HCT116 (cell line): ENCODE results near the gene FOXR2. TPM values are rescaled to one million over a fixed set of nuclear protein-coding genes. Genes with fewer than 3 reads are reported as not detected.

Experiments
- ATAC-seq: fragments of 200-7000 bp; cut with Tn5 transposase; 2 replicates; pipeline ENCODE4 v1.9.1; 2020; ENCODE audit warnings: mild to moderate bottlenecking, moderate library complexity
- BruUV-seq: library from RNA; stranded (reverse); fragments of 400-500 nt; replicated peaks from 2 replicates; lab custom pipeline; 2021; lab: Mats Ljungman, UMichigan
- CTCF ChIA-PET: fragments of 300-600 bp; sonication (Branson Sonifier 250); formaldehyde crosslinking; loops from one replicate; lab custom pipeline; 2021; ENCODE audit warnings: antibody characterized with exemption; lab: Charles Lee
- POLR2A ChIA-PET: fragments of 300-600, 350-600 bp; sonication (Branson Sonifier 250); formaldehyde crosslinking; loops from one replicate; lab custom pipeline; 2021; ENCODE audit warnings: antibody characterized with exemption; lab: Charles Lee
- RAD21 ChIA-PET, 2 experiments: fragments of 300-600 bp; sonication (Branson Sonifier 250); formaldehyde crosslinking; loops; one replicate each; lab custom pipeline; 2023; ENCODE audit warnings: low total read pairs in 2 of 2; ENCODE audit not compliant: uncharacterized antibody in 2 of 2, unreplicated experiment in 2 of 2, low non-redundant PET in 1 of 2; lab: Charles Lee
- DNase-seq: peaks from one replicate; pipeline ENCODE4 v3.0.0-alpha.2; 2010; ENCODE audit warnings: low read depth, low spot score
- H2AFZ ChIP-seq: fragments of 200-600 bp; shearing (Covaris generic), sonication (generic); 2 replicates; pipeline ENCODE4 v1.6.1; 2017; ENCODE audit warnings: low read depth, mixed run types, mixed read lengths, antibody characterized with exemption, low read length; ENCODE audit not compliant: poor library complexity, severe bottlenecking
- H3K27ac ChIP-seq: 2 replicates; pipeline ENCODE4 v1.5.1; 2012; ENCODE audit warnings: low read depth, low read length
- H3K27me3 ChIP-seq: fragments of 200-600 bp; sonication (generic); 2 replicates; pipeline ENCODE4 v1.6.1; 2016; ENCODE audit warnings: mixed run types, low read length, mixed read lengths; ENCODE audit not compliant: insufficient read depth
- H3K36me3 ChIP-seq, 2 experiments: fragments of 200-500 bp in 1 of 2; fragments of 200-600 bp in 1 of 2; sonication (Bioruptor generic) in 1 of 2; sonication (generic) in 1 of 2; 2 replicates each; pipeline versions ENCODE4 v1.5.1 to v1.6.1; 2014 to 2016; ENCODE audit warnings: low read length in 2 of 2, inconsistent platforms in 1 of 2, mixed read lengths in 1 of 2, mixed run types in 1 of 2; ENCODE audit not compliant: insufficient read depth in 2 of 2, control insufficient read depth in 1 of 2
- H3K4me1 ChIP-seq, 2 experiments: fragments of 200-600 bp in 1 of 2; sonication (generic) in 1 of 2; 2 replicates each; pipeline versions ENCODE4 v1.5.1 to v1.6.1; 2012 to 2017; ENCODE audit warnings: low read length in 2 of 2, inconsistent platforms in 1 of 2, mild to moderate bottlenecking in 1 of 2, mixed read lengths in 1 of 2, mixed run types in 1 of 2, moderate library complexity in 1 of 2; ENCODE audit not compliant: insufficient read depth in 2 of 2, control insufficient read depth in 1 of 2
- H3K4me2 ChIP-seq: fragments of 200-600 bp; sonication (generic); 2 replicates; pipeline ENCODE4 v1.6.1; 2017; ENCODE audit warnings: mixed run types, low read length, mixed read lengths
- H3K4me3 ChIP-seq, 2 experiments: fragments of 200-600 bp in 1 of 2; sonication (generic) in 1 of 2; replicated peaks in 1 of 2; 2 replicates each; pipeline ENCODE4 v1.5.1; 2011 to 2016; ENCODE audit warnings: low read length in 2 of 2, control low read depth in 1 of 2, low read depth in 1 of 2, mild to moderate bottlenecking in 1 of 2, mixed read lengths in 1 of 2, mixed run types in 1 of 2
- H3K79me2 ChIP-seq: fragments of 200-600 bp; sonication (generic); 2 replicates; pipeline ENCODE4 v1.6.1; 2017; ENCODE audit warnings: mild to moderate bottlenecking, mixed run types, low read length, moderate library complexity, mixed read lengths; ENCODE audit not compliant: insufficient read depth
- H3K9ac ChIP-seq: fragments of 200-600 bp; sonication (generic); 2 replicates; pipeline ENCODE4 v1.6.1; 2016; ENCODE audit warnings: low read length, mixed read lengths
- H3K9me2 ChIP-seq: fragments of 200-600 bp; sonication (generic), shearing (Covaris generic); 2 replicates; pipeline ENCODE4 v1.6.1; 2017; ENCODE audit warnings: mixed run types, mild to moderate bottlenecking, moderate library complexity; ENCODE audit not compliant: insufficient read depth
- H3K9me3 ChIP-seq, 2 experiments: fragments of 200-500 bp in 1 of 2; fragments of 200-600 bp in 1 of 2; sonication (Bioruptor generic) in 1 of 2; sonication (generic) in 1 of 2; 2 replicates each; pipeline ENCODE4 v1.6.1; 2014 to 2017; ENCODE audit warnings: low read length in 2 of 2, mixed read lengths in 2 of 2, inconsistent platforms in 1 of 2, low read depth in 1 of 2, mild to moderate bottlenecking in 1 of 2, mixed run types in 1 of 2, moderate library complexity in 1 of 2; ENCODE audit not compliant: control insufficient read depth in 1 of 2, insufficient read depth in 1 of 2
- H4K20me1 ChIP-seq: fragments of 200-600 bp; sonication (generic), shearing (Covaris generic); 2 replicates; pipeline ENCODE4 v1.6.1; 2017; ENCODE audit warnings: mixed run types, mild to moderate bottlenecking, moderate library complexity; ENCODE audit not compliant: insufficient read depth
- CEBPB ChIP-seq: IDR thresholded peaks from 2 replicates; pipeline ENCODE4 v1.6.1; 2012; ENCODE audit warnings: low read depth
- CTCF ChIP-seq, 3 experiments: fragments of 200-600 bp in 1 of 3; sonication (generic) in 1 of 3; IDR thresholded peaks in 2 of 3; conservative IDR thresholded peaks in 1 of 3; 2 replicates each; pipeline ENCODE4 v1.5.1; 2012 to 2017; ENCODE audit warnings: low read depth in 2 of 3, low read length in 2 of 3, antibody characterized with exemption in 1 of 3, borderline replicate concordance in 1 of 3, control low read depth in 1 of 3, mild to moderate bottlenecking in 1 of 3, mixed read lengths in 1 of 3, mixed run types in 1 of 3, moderate library complexity in 1 of 3; ENCODE audit not compliant: insufficient read depth in 1 of 3
- TCF7L2 ChIP-seq: IDR thresholded peaks from 2 replicates; pipeline ENCODE4 v1.7.0; 2011; ENCODE audit warnings: borderline replicate concordance, inconsistent platforms; ENCODE audit not compliant: insufficient read depth, insufficient read length; ENCODE audit errors: extremely low read depth
- intact Hi-C: fragments of 100-400 bp; cut with micrococcal nuclease; formaldehyde crosslinking; loops from 2 replicates; pipeline ENCODE4 v1.10.0; 2022
- total RNA-seq: library from RNA; stranded (reverse); gene quantifications from one replicate; pipeline ENCODE4 v1.2.1, GENCODE V29; 2021; ENCODE audit not compliant: unreplicated experiment

The FOXR2 gene
- total RNA-seq, 1 experiment from 2014 or later, result not detected

DNA sequence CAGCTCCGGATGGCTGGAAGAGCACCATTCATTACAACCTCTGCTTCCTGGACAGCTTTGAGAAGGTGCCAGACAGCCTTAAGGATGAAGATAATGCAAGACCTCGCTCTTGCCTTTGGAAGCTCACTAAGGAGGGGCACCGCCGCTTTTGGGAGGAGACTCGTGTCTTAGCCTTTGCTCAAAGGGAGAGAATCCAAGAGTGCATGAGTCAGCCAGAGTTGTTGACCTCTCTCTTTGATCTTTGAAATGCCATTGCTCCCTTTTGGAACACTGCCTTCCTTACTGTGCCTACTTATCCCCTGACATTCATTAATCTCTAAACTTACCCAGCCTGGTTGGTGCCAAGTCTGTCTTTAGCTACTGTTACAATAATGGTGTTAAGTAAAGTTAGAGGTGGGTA lies 1.2 kb downstream of the FOXR2 start:
- no TSS peak for BruUV-seq
- DNase-seq (no peak), ATAC-seq (0 out of 2 replicates have a peak, but pooled peaks have one; percentile 53)
- POLR2A ChIA-PET, result no interaction called here
- no peaks in the 10 kb centered on the region for H3K79me2 ChIP-seq
- no peaks in the 10 kb centered on the region; a peak in 1 of 4 replicates for H3K4me1 ChIP-seq
- no peak for TF ChIP-seq CTCF (IDR thresholded peaks at IDR 0.05 in 2 of 3, conservative IDR thresholded peaks at IDR 0.05 in 1 of 3; ENCODE audit: borderline replicate concordance in 1 of 3, insufficient read depth in 1 of 3, low read depth in 2 of 3, low read length in 2 of 3)
- peak; percentile 81 for TF ChIP-seq TCF7L2
- H3K4me2 ChIP-seq, result no peak overlapping the region
- H3K27me3 ChIP-seq, result peaks cover 9% of the 10 kb centered on the region
- no peaks in the 10 kb centered on the region for H3K36me3 ChIP-seq
- no peak overlapping the region for H3K4me3 ChIP-seq
- no peaks in the 10 kb centered on the region for H3K9me3 ChIP-seq
- intact Hi-C loops, result no loop called here
- no peak overlapping the region for H3K9ac ChIP-seq
- RAD21 ChIA-PET, result no interaction called here
- CTCF ChIA-PET, result no interaction called here
- no peaks in the 10 kb centered on the region for H4K20me1 ChIP-seq
- H2AFZ ChIP-seq, result no peak overlapping the region
- no peaks in the 10 kb centered on the region for H3K9me2 ChIP-seq
- no peak overlapping the region for H3K27ac ChIP-seq

GRCh38 chrX:55636109-55636508 lies 12.9 kb downstream of the FOXR2 start:
- RAD21 ChIA-PET, result no interaction called here
- CTCF ChIA-PET, result no interaction called here
- no peak overlapping the region for H2AFZ ChIP-seq
- intact Hi-C loops, result no loop called here
- H3K27ac ChIP-seq, result no peak overlapping the region
- no peaks in the 10 kb centered on the region for H3K79me2 ChIP-seq
- H3K27me3 ChIP-seq, result no peaks in the 10 kb centered on the region
- no peak overlapping the region for H3K9ac ChIP-seq
- no peak overlapping the region for H3K4me2 ChIP-seq
- H3K9me3 ChIP-seq, result no peaks in the 10 kb centered on the region
- POLR2A ChIA-PET, result no interaction called here
- no peak for TF ChIP-seq CEBPB
- H3K9me2 ChIP-seq, result no peaks in the 10 kb centered on the region
- DNase-seq (no peak), ATAC-seq (no peak)
- H4K20me1 ChIP-seq, result no peaks in the 10 kb centered on the region
- no peaks in the 10 kb centered on the region for H3K4me1 ChIP-seq
- H3K36me3 ChIP-seq, result no peaks in the 10 kb centered on the region
- H3K4me3 ChIP-seq, result no peak overlapping the region
- no TSS peak for BruUV-seq
